Measurements from ENCODE around the gene ADAM19.

The ADAM19 gene, protein sequence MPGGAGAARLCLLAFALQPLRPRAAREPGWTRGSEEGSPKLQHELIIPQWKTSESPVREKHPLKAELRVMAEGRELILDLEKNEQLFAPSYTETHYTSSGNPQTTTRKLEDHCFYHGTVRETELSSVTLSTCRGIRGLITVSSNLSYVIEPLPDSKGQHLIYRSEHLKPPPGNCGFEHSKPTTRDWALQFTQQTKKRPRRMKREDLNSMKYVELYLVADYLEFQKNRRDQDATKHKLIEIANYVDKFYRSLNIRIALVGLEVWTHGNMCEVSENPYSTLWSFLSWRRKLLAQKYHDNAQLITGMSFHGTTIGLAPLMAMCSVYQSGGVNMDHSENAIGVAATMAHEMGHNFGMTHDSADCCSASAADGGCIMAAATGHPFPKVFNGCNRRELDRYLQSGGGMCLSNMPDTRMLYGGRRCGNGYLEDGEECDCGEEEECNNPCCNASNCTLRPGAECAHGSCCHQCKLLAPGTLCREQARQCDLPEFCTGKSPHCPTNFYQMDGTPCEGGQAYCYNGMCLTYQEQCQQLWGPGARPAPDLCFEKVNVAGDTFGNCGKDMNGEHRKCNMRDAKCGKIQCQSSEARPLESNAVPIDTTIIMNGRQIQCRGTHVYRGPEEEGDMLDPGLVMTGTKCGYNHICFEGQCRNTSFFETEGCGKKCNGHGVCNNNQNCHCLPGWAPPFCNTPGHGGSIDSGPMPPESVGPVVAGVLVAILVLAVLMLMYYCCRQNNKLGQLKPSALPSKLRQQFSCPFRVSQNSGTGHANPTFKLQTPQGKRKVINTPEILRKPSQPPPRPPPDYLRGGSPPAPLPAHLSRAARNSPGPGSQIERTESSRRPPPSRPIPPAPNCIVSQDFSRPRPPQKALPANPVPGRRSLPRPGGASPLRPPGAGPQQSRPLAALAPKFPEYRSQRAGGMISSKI

GRCh38 chr5:157575381-157576020, at the start of gene ADAM19:
Gene ADAM19, minus strand, starts transcription at chr5:157575775. Its CDS starts 79 bp downstream, at chr5:157575696.
- peak; percentile 89 for DNase-seq

DNA sequence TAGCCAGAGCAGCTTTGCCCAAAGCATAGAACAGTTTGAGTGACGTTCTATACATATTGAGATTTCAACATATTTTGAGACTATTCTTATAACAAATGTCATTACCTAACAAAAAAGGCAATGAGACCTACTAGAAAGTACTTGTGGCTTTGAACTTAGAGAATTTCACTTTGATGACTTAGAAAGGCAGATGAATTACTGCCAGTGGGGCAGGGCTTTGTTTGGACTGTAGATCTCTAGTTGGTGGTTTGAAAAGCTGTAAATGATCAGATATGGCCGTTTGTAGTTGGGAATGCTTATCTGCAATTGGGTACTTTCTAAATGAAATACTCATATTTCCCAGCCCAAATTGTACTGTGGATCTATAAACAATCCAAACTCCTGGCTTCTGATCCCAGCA, 48.6 kb upstream of the ADAM19 start:
- DNase-seq: no peak

GRCh38 chr5:157620776-157621175, 45.2 kb upstream of the ADAM19 start:
- DNase-seq: no peak

GRCh38 chr5:157618191-157618765, 42.7 kb upstream of the ADAM19 start:
- DNase-seq: no peak

DNA sequence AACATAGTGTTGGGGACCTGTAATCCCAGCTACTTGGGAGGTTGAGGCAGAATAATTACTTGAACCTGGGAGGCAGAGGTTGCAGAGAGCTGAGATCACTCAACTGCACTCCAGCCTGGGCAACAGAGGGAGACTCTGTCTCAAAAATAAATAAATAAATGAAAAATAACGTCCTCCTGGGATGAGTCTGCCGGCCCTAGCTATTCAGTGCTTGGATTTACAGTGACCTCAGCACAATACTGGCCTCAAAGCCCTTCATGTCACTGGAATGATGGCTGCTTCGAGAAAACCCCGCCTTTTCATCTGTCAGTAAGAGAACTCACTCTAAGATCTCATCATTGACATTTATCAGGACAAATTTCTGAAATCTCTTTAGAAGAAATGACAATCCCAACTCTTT, 41.2 kb upstream of the ADAM19 start:
- DNase-seq: no peak

- DNase-seq: no peak
Observed at GRCh38 chr5:157613385-157614245, 38.0 kb upstream of the ADAM19 start.

- no peak for DNase-seq
Observed at GRCh38 chr5:157612581-157612980, 37.0 kb upstream of the ADAM19 start.

DNA sequence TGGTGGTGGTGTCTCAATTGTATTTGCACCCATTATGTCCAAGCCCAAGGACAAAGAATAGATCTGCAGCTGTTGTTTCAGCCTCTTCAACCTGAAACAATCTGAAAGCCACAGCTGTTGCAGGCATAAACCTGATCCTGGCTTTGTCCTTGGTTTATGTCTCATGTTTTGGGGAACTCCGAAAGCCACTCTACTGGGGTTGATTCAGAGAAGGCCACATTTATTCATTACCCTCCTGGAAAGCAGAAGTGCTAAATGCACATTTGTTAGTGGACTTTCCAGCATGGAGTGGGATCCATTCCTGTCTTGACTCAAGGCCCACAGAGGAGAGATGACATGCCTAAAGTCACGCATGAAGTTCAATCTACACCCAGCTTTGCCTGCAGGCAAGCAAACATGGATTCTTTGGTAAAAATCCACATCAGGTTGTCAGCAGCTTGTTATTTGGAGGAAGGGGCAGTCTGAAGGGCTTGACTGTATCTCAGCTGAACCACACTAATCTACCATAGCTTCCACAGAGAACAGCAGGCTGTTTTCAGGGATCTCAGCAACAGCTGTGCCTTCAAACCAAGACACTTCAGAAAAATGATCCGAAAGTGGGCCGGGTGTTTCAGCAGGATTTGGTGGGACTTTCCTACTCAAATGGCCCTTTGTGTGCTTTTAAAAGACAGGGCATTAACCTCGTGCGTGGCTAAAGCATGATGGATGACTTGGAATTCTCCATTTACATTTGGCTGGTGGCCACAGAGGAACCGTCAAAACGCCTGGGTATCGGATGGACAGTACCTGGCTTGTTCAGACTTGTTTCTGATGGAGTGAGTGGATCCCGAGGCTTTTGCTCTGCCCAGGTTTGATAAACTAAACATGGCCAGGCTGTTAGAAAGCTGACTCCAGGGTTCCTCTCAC, 36.2 kb upstream of the ADAM19 start:
- DNase-seq: no peak

GRCh38 chr5:157610990-157611389, 35.4 kb upstream of the ADAM19 start:
- DNase-seq: no peak

- no peak for DNase-seq
Observed at GRCh38 chr5:157608972-157609565, 33.5 kb upstream of the ADAM19 start.

GRCh38 chr5:157607371-157608161, 32.0 kb upstream of the ADAM19 start:
- DNase-seq: no peak

- no peak for DNase-seq
Observed at GRCh38 chr5:157606046-157606445, 30.5 kb upstream of the ADAM19 start.

GRCh38 chr5:157603333-157604190, 28.0 kb upstream of the ADAM19 start:
- peak; percentile 21 for DNase-seq

DNA sequence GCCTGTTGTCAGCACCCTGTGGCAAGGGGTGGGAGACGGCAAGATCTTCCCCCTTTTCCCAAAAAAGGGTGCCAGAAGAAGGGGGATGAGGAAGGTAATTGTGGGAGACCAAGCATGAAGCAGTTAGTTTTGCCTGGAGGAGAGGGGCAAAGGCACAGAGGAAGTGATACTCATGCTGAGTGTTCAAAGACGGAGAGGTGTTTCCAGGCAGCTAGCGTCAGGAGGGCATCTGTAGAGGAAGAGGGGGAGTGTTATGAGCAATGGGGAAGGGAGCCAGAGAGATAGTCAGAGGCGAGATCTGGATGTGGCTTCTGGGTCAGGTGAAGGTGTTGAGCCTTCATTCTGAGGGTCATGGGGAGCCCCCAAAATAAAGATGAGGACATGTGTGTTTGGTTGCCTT, 26.9 kb upstream of the ADAM19 start:
- no peak for DNase-seq

GRCh38 chr5:157600252-157600651, 24.7 kb upstream of the ADAM19 start:
- no peak for DNase-seq

GRCh38 chr5:157599565-157599964, 24.0 kb upstream of the ADAM19 start:
- no peak for DNase-seq

DNA sequence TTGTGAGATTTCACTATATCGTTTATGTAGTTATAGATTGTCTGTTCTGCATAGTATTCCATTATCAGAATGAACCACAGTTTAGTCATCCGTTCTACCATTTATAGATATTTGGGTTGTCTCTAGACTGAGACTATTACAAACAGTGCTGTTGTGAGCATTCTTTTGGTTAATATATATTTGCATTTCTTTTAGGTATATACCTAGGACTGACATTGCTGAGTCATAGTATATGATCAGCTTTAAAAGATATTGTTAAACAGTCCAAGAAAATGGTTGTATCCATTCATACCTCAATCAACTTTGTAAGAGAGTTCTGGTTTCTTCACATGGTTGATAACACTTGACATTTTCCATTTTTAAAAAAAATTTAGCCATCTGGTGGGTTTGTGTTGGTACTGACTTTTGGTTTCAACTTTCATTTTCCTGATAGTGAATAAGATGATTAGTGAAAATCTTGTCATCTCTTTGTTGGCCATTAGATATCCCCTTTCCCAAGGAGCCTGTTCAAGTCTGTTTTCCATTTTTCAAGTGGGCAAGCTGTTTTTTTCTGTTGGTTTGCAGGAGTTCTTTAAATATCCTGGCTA, 22.9 kb upstream of the ADAM19 start:
- DNase-seq: no peak

DNA sequence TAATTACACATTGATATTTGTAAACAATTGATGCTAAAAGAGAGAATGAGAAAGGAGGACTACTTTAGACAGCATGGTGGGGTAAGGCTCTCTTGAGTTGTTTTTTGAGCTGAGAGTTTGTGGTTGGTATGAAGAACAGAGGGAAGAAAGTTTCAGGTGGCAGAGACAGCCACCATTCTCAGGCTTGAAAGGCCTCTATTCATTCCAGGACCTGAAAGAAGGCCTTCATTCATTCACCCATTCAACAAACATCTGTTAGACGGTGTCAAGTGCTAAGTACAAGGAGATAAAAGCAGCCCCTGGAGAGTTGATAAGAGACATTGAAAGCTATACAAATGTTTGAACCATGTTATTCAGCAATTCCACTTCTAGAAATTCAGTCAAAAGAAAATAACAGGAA, 21.7 kb upstream of the ADAM19 start:
- no peak for DNase-seq

Data from retina (tissue), 1 donor.